ENCODE data around the gene PDHB. TPM values are rescaled to one million over a fixed set of nuclear protein-coding genes. Genes with fewer than 3 reads are reported as not detected.
A peak's percentile ranks its signal among the peaks of the same experiment; 100 is the strongest.

PDHB gene
- total and polyA plus RNA-seq, 10 of the 15 experiments (the other 5 are each of a cell fraction or from before 2014, with no cell fraction given) = 62.9 to 224 (median 93.2) TPM

DNA sequence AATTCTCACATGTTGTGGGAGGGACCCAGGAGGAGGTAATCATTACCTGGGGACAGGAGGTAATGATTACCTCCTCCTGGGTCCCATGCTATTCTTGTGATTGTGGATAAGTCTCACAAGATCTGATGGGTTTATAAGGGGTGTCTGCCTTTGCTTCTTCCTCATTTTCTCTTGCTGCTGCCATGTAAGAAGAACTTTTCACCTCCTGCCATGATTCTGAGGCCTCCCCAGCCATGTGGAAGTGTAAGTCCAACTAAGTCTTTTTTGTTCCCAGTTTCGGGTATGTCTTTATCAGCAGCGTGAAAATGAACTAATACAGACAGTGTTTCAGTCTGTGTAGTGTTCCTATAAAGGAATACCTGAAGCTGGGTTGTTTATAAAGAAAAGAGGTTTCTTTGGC lies 45.1 kb upstream of the PDHB start:
- H3K9ac ChIP-seq (ENCODE audit: control insufficient read depth, insufficient read depth, low read length) = no peak overlapping the region
- ChIA-PET RAD21 (ENCODE audit: unreplicated experiment) (no interaction called here), SMC1A (ENCODE audit: uncharacterized antibody, unreplicated experiment) (no interaction called here), CTCF (no interaction called here), POLR2A (no interaction called here)
- no peaks in the 10 kb centered on the region; the same call in 2 of the 3 replicates for H3K9me3 ChIP-seq (replicated peaks; ENCODE audit: control insufficient read depth, insufficient read depth, low read length)
- 14% methylated on average over 2 of the region's 2 CpGs for WGBS (ENCODE audit: insufficient coverage, insufficient replicate concordance, low lambda C conversion rate, missing lambda C conversion rate)
- ATAC-seq (no peak), DNase-seq (ENCODE audit: low read depth, low spot score) (no peak), FAIRE-seq (no peak)
- intact Hi-C loops (cut with micrococcal nuclease; ENCODE audit: unreplicated experiment) (no loop called here), in situ Hi-C loops (cut with MboI) (no loop called here)
- no peak for TF ChIP-seq NKRF (conservative IDR thresholded peaks at IDR 0.05)
- TF ChIP-seq YBX1 (IDR thresholded peaks at IDR 0.05) = no peak
- TF ChIP-seq BMI1 (IDR thresholded peaks at IDR 0.05; ENCODE audit: borderline replicate concordance) = no peak
- TF ChIP-seq IKZF2 (IDR thresholded peaks at IDR 0.05) = no peak
- no peak overlapping the region for H3K27ac ChIP-seq (ENCODE audit: control insufficient read depth, insufficient read depth)
- no peaks in the 10 kb centered on the region for H3K79me2 ChIP-seq (ENCODE audit: control insufficient read depth, insufficient read depth, low read length)
- no peak overlapping the region for H3K4me3 ChIP-seq
- H3K4me2 ChIP-seq (ENCODE audit: control insufficient read depth, insufficient read depth) = no peak overlapping the region
- peaks cover 3% of the 10 kb centered on the region; the same call in 1 of the 2 replicates for H3K4me1 ChIP-seq (ENCODE audit: control insufficient read depth, insufficient read depth, low read length)
- H3K27me3 ChIP-seq (replicated peaks in 1 of 2; ENCODE audit: control insufficient read depth in 2 of 2, insufficient read depth in 2 of 2, low read length in 1 of 2) = no peaks in the 10 kb centered on the region
- H2AFZ ChIP-seq (ENCODE audit: control insufficient read depth, low read depth, low read length) = no peak overlapping the region
- H4K20me1 ChIP-seq (ENCODE audit: control insufficient read depth, insufficient read depth) = no peaks in the 10 kb centered on the region
- H3K36me3 ChIP-seq (ENCODE audit: control insufficient read depth in 2 of 2, insufficient read depth in 2 of 2, low read length in 1 of 2) = no peaks in the 10 kb centered on the region
- no TSS peak for BruUV-seq (replicated peaks)

GRCh38 chr3:58474967-58475578 lies 41.4 kb upstream of the PDHB start:
- ChIA-PET POLR2A (no interaction called here), SMC1A (ENCODE audit: uncharacterized antibody, unreplicated experiment) (interaction anchor here (0.6 kb wide), 1 partner anchor 38 kb away, joined by 3 read pairs; no protein-coding TSS in a partner anchor), RAD21 (ENCODE audit: unreplicated experiment) (no interaction called here), CTCF (interaction anchor here (2.8 kb wide), 1 partner anchor 11 kb away, joined by 10 read pairs; no protein-coding TSS in a partner anchor)
- no peaks in the 10 kb centered on the region for H3K79me2 ChIP-seq (ENCODE audit: control insufficient read depth, insufficient read depth, low read length)
- H3K27me3 ChIP-seq (replicated peaks in 1 of 2; ENCODE audit: control insufficient read depth in 2 of 2, insufficient read depth in 2 of 2, low read length in 1 of 2) = no peaks in the 10 kb centered on the region
- no peak overlapping the region for H3K4me3 ChIP-seq
- peaks cover 6% of the 10 kb centered on the region; the same call in 1 of the 2 replicates for H3K4me1 ChIP-seq (ENCODE audit: control insufficient read depth, insufficient read depth, low read length)
- ATAC-seq = no peak
- BruUV-seq (replicated peaks) = no TSS peak
- no peak overlapping the region for H2AFZ ChIP-seq (ENCODE audit: control insufficient read depth, low read depth, low read length)
- in situ Hi-C loops (cut with MboI) (no loop called here), intact Hi-C loops (cut with micrococcal nuclease; ENCODE audit: unreplicated experiment) (no loop called here)
- H4K20me1 ChIP-seq (ENCODE audit: control insufficient read depth, insufficient read depth) = no peaks in the 10 kb centered on the region
- H3K36me3 ChIP-seq (ENCODE audit: control insufficient read depth in 2 of 2, insufficient read depth in 2 of 2, low read length in 1 of 2) = no peaks in the 10 kb centered on the region
- FAIRE-seq = peak; percentile 44
- 0% methylated on average over 3 of the region's 3 CpGs for WGBS (ENCODE audit: insufficient coverage, insufficient replicate concordance, low lambda C conversion rate, missing lambda C conversion rate)
- H3K4me2 ChIP-seq (ENCODE audit: control insufficient read depth, insufficient read depth) = no peak overlapping the region
- DNase-seq (ENCODE audit: low read depth, low spot score) = no peak
- H3K27ac ChIP-seq (ENCODE audit: control insufficient read depth, insufficient read depth) = no peak overlapping the region
- H3K9me3 ChIP-seq (replicated peaks; ENCODE audit: control insufficient read depth, insufficient read depth, low read length) = no peaks in the 10 kb centered on the region; the same call in 2 of the 3 replicates
- no peak overlapping the region for H3K9ac ChIP-seq (ENCODE audit: control insufficient read depth, insufficient read depth, low read length)
- no peak for TF ChIP-seq GATAD2B (conservative IDR thresholded peaks at IDR 0.05; ENCODE audit: low read depth)
- TF ChIP-seq RELB (IDR thresholded peaks at IDR 0.05; ENCODE audit: low read depth) = no peak
- no peak for TF ChIP-seq POLR2AphosphoS2 (IDR thresholded peaks at IDR 0.05; ENCODE audit: low read depth, low read length)
- no peak for TF ChIP-seq ATF3 (IDR thresholded peaks at IDR 0.05; ENCODE audit: borderline replicate concordance, extremely low read depth, low read depth, low read length)
- no peak for TF ChIP-seq CREM (IDR thresholded peaks at IDR 0.05; ENCODE audit: low read depth)
- no peak for TF ChIP-seq SUZ12 (IDR thresholded peaks at IDR 0.05; ENCODE audit: unreplicated experiment)
- TF ChIP-seq SIX5 (IDR thresholded peaks at IDR 0.05; ENCODE audit: low read depth, low read length, severe bottlenecking) = no peak
- TF ChIP-seq TARDBP (IDR thresholded peaks at IDR 0.05; ENCODE audit: borderline replicate concordance) = no peak
- TF ChIP-seq RAD21 (IDR thresholded peaks at IDR 0.05; ENCODE audit: insufficient read depth, low read depth, low read length) = no peak
- no peak for TF ChIP-seq KLF5 (IDR thresholded peaks at IDR 0.05; ENCODE audit: partially characterized antibody)
- TF ChIP-seq HCFC1 (IDR thresholded peaks at IDR 0.05; ENCODE audit: low read length) = no peak

Measured in GM12878 (cell line).